SK-N-SH treated with all-trans-retinoic acid at 6 μM for 48 hours (cell line): Measurements from ENCODE around the gene TECR.
A peak's percentile ranks its signal among the peaks of the same experiment; 100 is the strongest.

Experiments used
- ATAC-seq: fragments of 200-7000 bp; cut with Tn5 transposase; 3 replicates; pipeline ENCODE4 v1.9.1; 2020; ENCODE audit warnings: mild to moderate bottlenecking, moderate library complexity
- ARNTL ChIP-seq: fragments of 450-650 bp; formaldehyde crosslinking; IDR thresholded peaks from 2 replicates; pipeline ENCODE4 v1.5.0; 2020; ENCODE audit warnings: low read depth, mild to moderate bottlenecking, moderate library complexity, borderline replicate concordance
- BACH2 ChIP-seq: fragments of 250-450 bp; sonication (Bioruptor Pico); IDR thresholded peaks from 2 replicates; pipeline ENCODE4 v1.9.0; 2021; ENCODE audit warnings: mild to moderate bottlenecking, borderline replicate concordance
- CREB5 ChIP-seq: fragments of 250-450 bp; sonication (Bioruptor Pico); IDR thresholded peaks from 2 replicates; pipeline ENCODE4 v1.5.1; 2020; ENCODE audit warnings: low read depth, mild to moderate bottlenecking, moderate library complexity
- CSDC2 ChIP-seq: fragments of 250-450 bp; sonication (Bioruptor Pico); IDR thresholded peaks from 2 replicates; pipeline ENCODE4 v1.5.0; 2020; ENCODE audit warnings: mild to moderate bottlenecking, moderate library complexity
- CSRNP3 ChIP-seq: fragments of 250-450 bp; sonication (Bioruptor Pico); IDR thresholded peaks from 2 replicates; pipeline ENCODE4 v1.5.1; 2021; ENCODE audit warnings: mild to moderate bottlenecking, moderate library complexity
- ESRRG ChIP-seq: fragments of 250-450 bp; sonication (Bioruptor Pico); IDR thresholded peaks from 2 replicates; pipeline ENCODE4 v1.6.1; 2021; ENCODE audit warnings: mild to moderate bottlenecking
- GLIS3 ChIP-seq: fragments of 250-450 bp; sonication (Bioruptor Pico); IDR thresholded peaks from 2 replicates; pipeline ENCODE4 v1.5.0; 2020; ENCODE audit warnings: mild to moderate bottlenecking, moderate library complexity
- ISL1 ChIP-seq: fragments of 250-450 bp; sonication (Bioruptor Pico); IDR thresholded peaks from 2 replicates; pipeline ENCODE4 v2.1.2; 2022; ENCODE audit warnings: mild to moderate bottlenecking, moderate library complexity
- OSR1 ChIP-seq: fragments of 250-450 bp; sonication (Bioruptor Pico); IDR thresholded peaks from 2 replicates; pipeline ENCODE4 v1.8.0; 2022; ENCODE audit warnings: moderate library complexity, mild to moderate bottlenecking, inconsistent platforms
- POU6F1 ChIP-seq: fragments of 250-450 bp; sonication (Bioruptor Pico); IDR thresholded peaks from 2 replicates; pipeline ENCODE4 v1.8.0; 2021; ENCODE audit warnings: low read depth, mild to moderate bottlenecking, moderate library complexity, borderline replicate concordance
- PPARA ChIP-seq: fragments of 250-450 bp; sonication (Bioruptor Pico); IDR thresholded peaks from 2 replicates; pipeline ENCODE4 v1.5.0; 2020; ENCODE audit warnings: mild to moderate bottlenecking, borderline replicate concordance
- RARB ChIP-seq: fragments of 250-450 bp; sonication (Bioruptor Pico); IDR thresholded peaks from 2 replicates; pipeline ENCODE4 v1.8.0; 2021; ENCODE audit warnings: mild to moderate bottlenecking, moderate library complexity
- SNAI2 ChIP-seq: fragments of 250-450 bp; sonication (Bioruptor Pico); IDR thresholded peaks from 2 replicates; pipeline ENCODE4 v1.5.0; 2020; ENCODE audit warnings: mild to moderate bottlenecking, moderate library complexity
- TCF4 ChIP-seq: fragments of 250-450 bp; sonication (Bioruptor Pico); IDR thresholded peaks from 2 replicates; pipeline ENCODE4 v1.8.0; 2021; ENCODE audit warnings: mild to moderate bottlenecking, moderate library complexity, borderline replicate concordance
- TOX ChIP-seq: fragments of 250-450 bp; sonication (Bioruptor Pico); IDR thresholded peaks from 2 replicates; pipeline ENCODE4 v1.8.0; 2021; ENCODE audit warnings: mild to moderate bottlenecking, moderate library complexity, borderline replicate concordance
- ZC3H10 ChIP-seq: fragments of 250-450 bp; sonication (Bioruptor Pico); IDR thresholded peaks from 2 replicates; pipeline ENCODE4 v1.5.1; 2021; ENCODE audit warnings: mild to moderate bottlenecking, moderate library complexity
- ZFP3 ChIP-seq: fragments of 250-450 bp; sonication (Bioruptor Pico); IDR thresholded peaks from 2 replicates; pipeline ENCODE4 v1.5.0; 2020; ENCODE audit warnings: mild to moderate bottlenecking, moderate library complexity
- ZFP30 ChIP-seq: fragments of 450-650 bp; formaldehyde crosslinking; IDR thresholded peaks from 2 replicates; pipeline ENCODE4 v1.5.0; 2022; ENCODE audit warnings: mild to moderate bottlenecking, moderate library complexity
- ZNF565 ChIP-seq: fragments of 450-650 bp; formaldehyde crosslinking; conservative IDR thresholded peaks from 2 replicates; pipeline ENCODE4 v1.5.0; 2020; ENCODE audit warnings: low read depth, mild to moderate bottlenecking, moderate library complexity
- ZNF70 ChIP-seq: fragments of 450-650 bp; formaldehyde crosslinking; IDR thresholded peaks from 2 replicates; pipeline ENCODE4 v1.5.0; 2020; ENCODE audit warnings: mild to moderate bottlenecking, moderate library complexity
- ZNF8 ChIP-seq: fragments of 450-650 bp; formaldehyde crosslinking; IDR thresholded peaks from 2 replicates; pipeline ENCODE4 v1.5.0; 2020; ENCODE audit warnings: mild to moderate bottlenecking, moderate library complexity
- TF ChIP-seq, protein P1 (sequence below): fragments of 250-450 bp; sonication (Bioruptor Pico); IDR thresholded peaks from 2 replicates; pipeline ENCODE4 v1.8.0; 2020; ENCODE audit warnings: mild to moderate bottlenecking, moderate library complexity, borderline replicate concordance
- TF ChIP-seq, protein P2 (sequence below): fragments of 250-450 bp; sonication (Bioruptor Pico); IDR thresholded peaks from 2 replicates; pipeline ENCODE4 v1.5.0; 2020; ENCODE audit warnings: mild to moderate bottlenecking, moderate library complexity

The TECR gene

DNA sequence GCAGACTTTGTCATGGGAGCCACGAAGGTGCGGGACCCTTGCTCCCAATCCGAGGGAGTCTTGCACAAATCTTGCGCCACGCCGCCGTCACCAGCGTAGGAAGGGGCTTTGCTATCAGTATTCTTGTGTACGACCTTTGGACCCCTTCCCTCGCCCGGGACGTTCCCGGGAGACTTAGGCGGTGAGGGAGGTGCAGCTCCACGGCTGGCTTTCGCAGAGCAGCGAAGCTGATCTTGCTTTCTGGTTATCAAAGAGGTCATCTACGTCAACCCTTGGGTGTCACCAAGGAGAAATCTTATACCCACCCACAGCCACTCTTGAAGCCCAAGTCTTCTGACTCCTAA lies 583 bp downstream of the TECR start:
- no peak for TF ChIP-seq POU6F1 (CRISPR knock-in tag)
- TF ChIP-seq ZNF565, result no peak
- TF ChIP-seq ZNF70, result no peak
- TF ChIP-seq CSDC2, result no peak
- no peak for TF ChIP-seq OSR1 (CRISPR knock-in tag)
- TF ChIP-seq RARB (CRISPR knock-in tag), result no peak
- no peak for TF ChIP-seq ISL1 (CRISPR knock-in tag)
- no peak for TF ChIP-seq ZNF8 (CRISPR knock-in tag)
- no peak for TF ChIP-seq BACH2 (CRISPR knock-in tag)
- no peak for TF ChIP-seq ZFP30
- no peak for TF ChIP-seq ZC3H10 (CRISPR knock-in tag)
- no peak for TF ChIP-seq TOX (CRISPR knock-in tag)
- no peak for TF ChIP-seq CSRNP3
- no peak for TF ChIP-seq CREB5 (CRISPR knock-in tag)
- TF ChIP-seq ZFP3, result no peak
- TF ChIP-seq ARNTL, result no peak
- no peak for TF ChIP-seq PPARA (CRISPR knock-in tag)
- no peak for TF ChIP-seq TCF4 (CRISPR knock-in tag)
- TF ChIP-seq, protein P1, sequence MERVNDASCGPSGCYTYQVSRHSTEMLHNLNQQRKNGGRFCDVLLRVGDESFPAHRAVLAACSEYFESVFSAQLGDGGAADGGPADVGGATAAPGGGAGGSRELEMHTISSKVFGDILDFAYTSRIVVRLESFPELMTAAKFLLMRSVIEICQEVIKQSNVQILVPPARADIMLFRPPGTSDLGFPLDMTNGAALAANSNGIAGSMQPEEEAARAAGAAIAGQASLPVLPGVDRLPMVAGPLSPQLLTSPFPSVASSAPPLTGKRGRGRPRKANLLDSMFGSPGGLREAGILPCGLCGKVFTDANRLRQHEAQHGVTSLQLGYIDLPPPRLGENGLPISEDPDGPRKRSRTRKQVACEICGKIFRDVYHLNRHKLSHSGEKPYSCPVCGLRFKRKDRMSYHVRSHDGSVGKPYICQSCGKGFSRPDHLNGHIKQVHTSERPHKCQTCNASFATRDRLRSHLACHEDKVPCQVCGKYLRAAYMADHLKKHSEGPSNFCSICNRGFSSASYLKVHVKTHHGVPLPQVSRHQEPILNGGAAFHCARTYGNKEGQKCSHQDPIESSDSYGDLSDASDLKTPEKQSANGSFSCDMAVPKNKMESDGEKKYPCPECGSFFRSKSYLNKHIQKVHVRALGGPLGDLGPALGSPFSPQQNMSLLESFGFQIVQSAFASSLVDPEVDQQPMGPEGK (CRISPR knock-in tag), result no peak
- TF ChIP-seq, all 23 proteins: peak for 0
- peak; percentile 2; the same call in 2 of the 3 replicates for ATAC-seq

GRCh38 chr19:14530506-14530905 lies 1.1 kb downstream of the TECR start:
- no peak for ATAC-seq
- TF ChIP-seq, protein P2, sequence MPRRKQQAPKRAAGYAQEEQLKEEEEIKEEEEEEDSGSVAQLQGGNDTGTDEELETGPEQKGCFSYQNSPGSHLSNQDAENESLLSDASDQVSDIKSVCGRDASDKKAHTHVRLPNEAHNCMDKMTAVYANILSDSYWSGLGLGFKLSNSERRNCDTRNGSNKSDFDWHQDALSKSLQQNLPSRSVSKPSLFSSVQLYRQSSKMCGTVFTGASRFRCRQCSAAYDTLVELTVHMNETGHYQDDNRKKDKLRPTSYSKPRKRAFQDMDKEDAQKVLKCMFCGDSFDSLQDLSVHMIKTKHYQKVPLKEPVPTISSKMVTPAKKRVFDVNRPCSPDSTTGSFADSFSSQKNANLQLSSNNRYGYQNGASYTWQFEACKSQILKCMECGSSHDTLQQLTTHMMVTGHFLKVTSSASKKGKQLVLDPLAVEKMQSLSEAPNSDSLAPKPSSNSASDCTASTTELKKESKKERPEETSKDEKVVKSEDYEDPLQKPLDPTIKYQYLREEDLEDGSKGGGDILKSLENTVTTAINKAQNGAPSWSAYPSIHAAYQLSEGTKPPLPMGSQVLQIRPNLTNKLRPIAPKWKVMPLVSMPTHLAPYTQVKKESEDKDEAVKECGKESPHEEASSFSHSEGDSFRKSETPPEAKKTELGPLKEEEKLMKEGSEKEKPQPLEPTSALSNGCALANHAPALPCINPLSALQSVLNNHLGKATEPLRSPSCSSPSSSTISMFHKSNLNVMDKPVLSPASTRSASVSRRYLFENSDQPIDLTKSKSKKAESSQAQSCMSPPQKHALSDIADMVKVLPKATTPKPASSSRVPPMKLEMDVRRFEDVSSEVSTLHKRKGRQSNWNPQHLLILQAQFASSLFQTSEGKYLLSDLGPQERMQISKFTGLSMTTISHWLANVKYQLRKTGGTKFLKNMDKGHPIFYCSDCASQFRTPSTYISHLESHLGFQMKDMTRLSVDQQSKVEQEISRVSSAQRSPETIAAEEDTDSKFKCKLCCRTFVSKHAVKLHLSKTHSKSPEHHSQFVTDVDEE (CRISPR knock-in tag), result no peak
- TF ChIP-seq TOX (CRISPR knock-in tag) (no peak), ZC3H10 (CRISPR knock-in tag) (no peak), PPARA (CRISPR knock-in tag) (no peak), GLIS3 (no peak), CSRNP3 (no peak), CREB5 (CRISPR knock-in tag) (no peak), SNAI2 (CRISPR knock-in tag) (no peak), POU6F1 (CRISPR knock-in tag) (no peak), BACH2 (CRISPR knock-in tag) (no peak), TCF4 (CRISPR knock-in tag) (no peak), ESRRG (CRISPR knock-in tag) (no peak), ZFP30 (no peak), ARNTL (no peak), ISL1 (CRISPR knock-in tag) (no peak), ZFP3 (no peak), ZNF565 (no peak)
